HepG2 (cell line): ENCODE measurements around the gene HOXB6. TPM values are rescaled to one million over a fixed set of nuclear protein-coding genes. Genes with fewer than 3 reads are reported as not detected.
A peak's percentile ranks its signal among the peaks of the same experiment; 100 is the strongest.

Experiments used
- ATAC-seq: fragments of 200-7000 bp; cut with Tn5 transposase; 3 replicates; pipeline ENCODE4 v1.9.1; 2020; ENCODE audit warnings: mild to moderate bottlenecking, moderate library complexity
- BruUV-seq: library from RNA; stranded (reverse); fragments of 400-500 nt; replicated peaks from 2 replicates; lab custom pipeline; 2021; lab: Mats Ljungman, UMichigan
- CTCF ChIA-PET: fragments of 300-600 bp; formaldehyde crosslinking; extraction: SDS; loops from one replicate; lab custom pipeline; 2021; ENCODE audit warnings: low total read pairs, inconsistent platforms, low intra/inter-chr PET ratio; lab: Yijun Ruan, JAX
- POLR2A ChIA-PET: fragments of 350-600 bp; sonication (Branson Sonifier 250); formaldehyde crosslinking; loops from one replicate; lab custom pipeline; 2020; ENCODE audit warnings: antibody characterized with exemption, inconsistent platforms; lab: Yijun Ruan, JAX
- DNase-seq: peaks from one replicate; pipeline ENCODE4 v3.0.0-alpha.2; 2015; ENCODE audit warnings: low spot score
- FAIRE-seq: peaks from 3 replicates; lab custom pipeline; 2011; peaks lifted over from hg19 to GRCh38; lab: Jason Lieb, UNC
- H2AFZ ChIP-seq: one replicate; pipeline ENCODE4 v1.6.1; 2011; ENCODE audit warnings: low read length, inconsistent platforms
- H3K27ac ChIP-seq: fragments of 300-600 bp; 3 replicates; pipeline ENCODE4 v1.8.0; 2011; ENCODE audit warnings: mixed run types, mild to moderate bottlenecking, mixed read lengths, low read length, inconsistent platforms; ENCODE audit not compliant: insufficient read depth; ENCODE audit errors: extremely low read length
- H3K27me3 ChIP-seq, 2 experiments: fragments of 200-600 bp in 1 of 2; 2 replicates in 1 of 2; 3 replicates in 1 of 2; pipeline versions ENCODE4 v1.6.0 to v1.8.0; 2011; ENCODE audit warnings: low read length in 2 of 2, mild to moderate bottlenecking in 2 of 2, moderate library complexity in 2 of 2, inconsistent platforms in 1 of 2; ENCODE audit not compliant: insufficient read depth in 2 of 2, control insufficient read depth in 1 of 2
- H3K36me3 ChIP-seq, 2 experiments: fragments of 200-600 bp in 1 of 2; replicated peaks in 1 of 2; 2 replicates in 1 of 2; 3 replicates in 1 of 2; pipeline versions ENCODE4 v1.5.1 to v1.8.0; 2011; ENCODE audit warnings: low read length in 2 of 2, inconsistent platforms in 1 of 2; ENCODE audit not compliant: insufficient read depth in 2 of 2, control insufficient read depth in 1 of 2
- H3K4me1 ChIP-seq: 2 replicates; pipeline ENCODE4 v1.5.1; 2012; ENCODE audit warnings: low read length, inconsistent platforms; ENCODE audit not compliant: insufficient read depth
- H3K4me2 ChIP-seq: 2 replicates; pipeline ENCODE4 v1.6.0; 2011; ENCODE audit warnings: low read depth, low read length, inconsistent platforms
- H3K4me3 ChIP-seq, 3 experiments: fragments of 200-600 bp in 1 of 3; sonication (generic), shearing (Covaris generic) in 1 of 3; replicated peaks in 1 of 3; 2 replicates each; pipeline ENCODE4 v1.5.1; 2011 to 2016; ENCODE audit warnings: low read length in 3 of 3, inconsistent platforms in 2 of 3, low read depth in 2 of 3, mild to moderate bottlenecking in 2 of 3, control low read depth in 1 of 3, mixed read lengths in 1 of 3; ENCODE audit not compliant: insufficient read depth in 1 of 3
- H3K79me2 ChIP-seq: one replicate; pipeline ENCODE4 v1.6.1; 2011; ENCODE audit warnings: low read length, inconsistent platforms; ENCODE audit not compliant: insufficient read depth
- H3K9ac ChIP-seq: 2 replicates; pipeline ENCODE4 v1.6.0; 2011; ENCODE audit warnings: mild to moderate bottlenecking, low read depth, low read length, inconsistent platforms; ENCODE audit not compliant: insufficient read depth
- H3K9me3 ChIP-seq: 2 replicates; pipeline ENCODE4 v1.5.1; 2012; ENCODE audit warnings: mild to moderate bottlenecking, low read length
- H4K20me1 ChIP-seq: 2 replicates; pipeline ENCODE4 v1.6.0; 2011; ENCODE audit warnings: inconsistent platforms, mild to moderate bottlenecking, low read length, moderate library complexity; ENCODE audit not compliant: insufficient read depth
- BCL6 ChIP-seq: IDR thresholded peaks from 2 replicates; pipeline ENCODE4 v1.6.1; 2016; ENCODE audit warnings: missing genetic modification reagents, missing compliant biosample characterization
- BORCS8-MEF2B ChIP-seq: sonication (generic); formaldehyde crosslinking; IDR thresholded peaks from 2 replicates; pipeline ENCODE4 v1.8.0; 2022; ENCODE audit warnings: mild to moderate bottlenecking, missing genetic modification reagents
- CBFB ChIP-seq: sonication (generic); formaldehyde crosslinking; IDR thresholded peaks from 2 replicates; pipeline ENCODE4 v1.4.0; 2020; ENCODE audit warnings: missing genetic modification reagents
- ERF ChIP-seq: IDR thresholded peaks from 2 replicates; pipeline ENCODE4 v1.6.1; 2018; ENCODE audit warnings: missing biosample characterization, missing genetic modification reagents
- HNRNPLL ChIP-seq: fragments of 200-400 bp; formaldehyde crosslinking; IDR thresholded peaks from 2 replicates; pipeline ENCODE4 v1.6.1; 2017; ENCODE audit warnings: mild to moderate bottlenecking, low read depth, low read length; ENCODE audit not compliant: poor library complexity, severe bottlenecking
- KDM2A ChIP-seq: sonication (generic); formaldehyde crosslinking; IDR thresholded peaks from 2 replicates; pipeline ENCODE4 v1.4.0; 2020; ENCODE audit warnings: low read depth, missing genetic modification reagents, borderline replicate concordance
- MAZ ChIP-seq, 2 experiments: sonication (generic) in 1 of 2; formaldehyde crosslinking in 1 of 2; IDR thresholded peaks; 2 replicates each; pipeline versions ENCODE4 v1.5.0 to v1.6.1; 2012 to 2020; ENCODE audit warnings: low read depth in 2 of 2, mild to moderate bottlenecking in 2 of 2, borderline replicate concordance in 1 of 2, improper control_type of control experiment in 1 of 2, low read length in 1 of 2, missing genetic modification reagents in 1 of 2, moderate library complexity in 1 of 2
- MED1 ChIP-seq: sonication (generic); formaldehyde crosslinking; IDR thresholded peaks from 2 replicates; pipeline ENCODE4 v1.4.0; 2020; ENCODE audit warnings: missing genetic modification reagents
- TEAD3 ChIP-seq: optimal IDR thresholded peaks from 2 replicates; pipeline ENCODE3; 2016; ENCODE audit warnings: borderline replicate concordance
- TSC22D2 ChIP-seq: sonication (generic); formaldehyde crosslinking; IDR thresholded peaks from 2 replicates; pipeline ENCODE4 v1.5.1; 2020; ENCODE audit warnings: missing genetic modification reagents, mild to moderate bottlenecking, borderline replicate concordance
- ZMAT3 ChIP-seq: sonication (generic); formaldehyde crosslinking; conservative IDR thresholded peaks from 2 replicates; pipeline ENCODE4 v1.7.0; 2021; ENCODE audit warnings: missing genetic modification reagents
- ZNF121 ChIP-seq: sonication (generic); formaldehyde crosslinking; IDR thresholded peaks from 2 replicates; pipeline ENCODE4 v1.5.0; 2020; ENCODE audit warnings: mild to moderate bottlenecking, missing genetic modification reagents
- ZNF350 ChIP-seq: sonication (generic); formaldehyde crosslinking; IDR thresholded peaks from 2 replicates; pipeline ENCODE4 v1.4.0; 2020; ENCODE audit warnings: mild to moderate bottlenecking, low read depth, missing genetic modification reagents, borderline replicate concordance
- ZNF589 ChIP-seq: sonication (generic); formaldehyde crosslinking; conservative IDR thresholded peaks from 2 replicates; pipeline ENCODE4 v1.8.0; 2022; ENCODE audit warnings: mild to moderate bottlenecking, moderate library complexity, missing genetic modification reagents
- ZNF772 ChIP-seq: sonication (generic); formaldehyde crosslinking; IDR thresholded peaks from 2 replicates; pipeline ENCODE4 v1.5.0; 2020; ENCODE audit warnings: mild to moderate bottlenecking, missing genetic modification reagents
- WGBS: methylation state at CpG from one replicate; pipeline ENCODE4 v1.1.6; 2017; ENCODE audit warnings: low lambda C conversion rate; 5-methylcytosine and 5-hydroxymethylcytosine counted together
- in situ Hi-C: cut with HindIII; loops from 2 replicates; pipeline ENCODE4 v1.10.0; 2017; ENCODE audit warnings: low pct_unique_long_range_greater_than_20kb; ENCODE audit not compliant: extremely low pct_ligation_motif_present
- intact Hi-C: fragments of 100-400 bp; cut with micrococcal nuclease; formaldehyde crosslinking; loops from one replicate; pipeline ENCODE4 v1.10.0; 2022; ENCODE audit not compliant: unreplicated experiment
- polyA plus RNA-seq, 8 experiments: library from polyadenylated mRNA; depleted of rRNA in 3 of 8; stranded (reverse) in 7 of 8; unstranded in 1 of 8; fragments of >200 nt; fragmentation: Illumina TruSeq in 4 of 8; extraction: Trizol in 4 of 8; gene quantifications; 2 replicates each; pipeline versions ENCODE4 v1.2.1 to v1.2.3, GENCODE V29; 2011 to 2016; ENCODE audit warnings: low read depth in 4 of 8, missing spikeins in 1 of 8, mixed read lengths in 1 of 8; ENCODE audit not compliant: insufficient read depth in 1 of 8
- total RNA-seq, 5 experiments: library from RNA; depleted of rRNA; stranded (reverse); fragments of >200 nt; fragmentation: Illumina TruSeq; extraction: Trizol; gene quantifications; 2 replicates each; pipeline ENCODE4 v1.2.3, GENCODE V29; 2016; ENCODE audit warnings: low read depth in 1 of 5
- TF ChIP-seq, protein P1 (sequence below): sonication (generic); formaldehyde crosslinking; conservative IDR thresholded peaks from 2 replicates; pipeline ENCODE4 v1.4.0; 2020; ENCODE audit warnings: mild to moderate bottlenecking, missing genetic modification reagents, moderate library complexity
- TF ChIP-seq, protein P2 (sequence below): IDR thresholded peaks from 2 replicates; pipeline ENCODE4 v1.6.1; 2018; ENCODE audit warnings: missing genetic modification reagents, mild to moderate bottlenecking, missing compliant biosample characterization

Gene HOXB6
- total and polyA plus RNA-seq, 2 of the 13 experiments (the other 11 are each of a cell fraction or from before 2014, with no cell fraction given), result not detected

GRCh38 chr17:48619826-48620449, 15.2 kb upstream of the HOXB6 start (continued):
- TF ChIP-seq, protein P1, sequence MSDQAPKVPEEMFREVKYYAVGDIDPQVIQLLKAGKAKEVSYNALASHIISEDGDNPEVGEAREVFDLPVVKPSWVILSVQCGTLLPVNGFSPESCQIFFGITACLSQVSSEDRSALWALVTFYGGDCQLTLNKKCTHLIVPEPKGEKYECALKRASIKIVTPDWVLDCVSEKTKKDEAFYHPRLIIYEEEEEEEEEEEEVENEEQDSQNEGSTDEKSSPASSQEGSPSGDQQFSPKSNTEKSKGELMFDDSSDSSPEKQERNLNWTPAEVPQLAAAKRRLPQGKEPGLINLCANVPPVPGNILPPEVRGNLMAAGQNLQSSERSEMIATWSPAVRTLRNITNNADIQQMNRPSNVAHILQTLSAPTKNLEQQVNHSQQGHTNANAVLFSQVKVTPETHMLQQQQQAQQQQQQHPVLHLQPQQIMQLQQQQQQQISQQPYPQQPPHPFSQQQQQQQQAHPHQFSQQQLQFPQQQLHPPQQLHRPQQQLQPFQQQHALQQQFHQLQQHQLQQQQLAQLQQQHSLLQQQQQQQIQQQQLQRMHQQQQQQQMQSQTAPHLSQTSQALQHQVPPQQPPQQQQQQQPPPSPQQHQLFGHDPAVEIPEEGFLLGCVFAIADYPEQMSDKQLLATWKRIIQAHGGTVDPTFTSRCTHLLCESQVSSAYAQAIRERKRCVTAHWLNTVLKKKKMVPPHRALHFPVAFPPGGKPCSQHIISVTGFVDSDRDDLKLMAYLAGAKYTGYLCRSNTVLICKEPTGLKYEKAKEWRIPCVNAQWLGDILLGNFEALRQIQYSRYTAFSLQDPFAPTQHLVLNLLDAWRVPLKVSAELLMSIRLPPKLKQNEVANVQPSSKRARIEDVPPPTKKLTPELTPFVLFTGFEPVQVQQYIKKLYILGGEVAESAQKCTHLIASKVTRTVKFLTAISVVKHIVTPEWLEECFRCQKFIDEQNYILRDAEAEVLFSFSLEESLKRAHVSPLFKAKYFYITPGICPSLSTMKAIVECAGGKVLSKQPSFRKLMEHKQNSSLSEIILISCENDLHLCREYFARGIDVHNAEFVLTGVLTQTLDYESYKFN (CRISPR knock-in tag), result no peak
- TF ChIP-seq ZNF589 (CRISPR knock-in tag), result no peak
- TF ChIP-seq MED1, result no peak
- no peak for TF ChIP-seq ZNF772 (CRISPR knock-in tag)
- no peak for TF ChIP-seq ZMAT3
- TF ChIP-seq BCL6 (CRISPR knock-in tag), result no peak

DNA sequence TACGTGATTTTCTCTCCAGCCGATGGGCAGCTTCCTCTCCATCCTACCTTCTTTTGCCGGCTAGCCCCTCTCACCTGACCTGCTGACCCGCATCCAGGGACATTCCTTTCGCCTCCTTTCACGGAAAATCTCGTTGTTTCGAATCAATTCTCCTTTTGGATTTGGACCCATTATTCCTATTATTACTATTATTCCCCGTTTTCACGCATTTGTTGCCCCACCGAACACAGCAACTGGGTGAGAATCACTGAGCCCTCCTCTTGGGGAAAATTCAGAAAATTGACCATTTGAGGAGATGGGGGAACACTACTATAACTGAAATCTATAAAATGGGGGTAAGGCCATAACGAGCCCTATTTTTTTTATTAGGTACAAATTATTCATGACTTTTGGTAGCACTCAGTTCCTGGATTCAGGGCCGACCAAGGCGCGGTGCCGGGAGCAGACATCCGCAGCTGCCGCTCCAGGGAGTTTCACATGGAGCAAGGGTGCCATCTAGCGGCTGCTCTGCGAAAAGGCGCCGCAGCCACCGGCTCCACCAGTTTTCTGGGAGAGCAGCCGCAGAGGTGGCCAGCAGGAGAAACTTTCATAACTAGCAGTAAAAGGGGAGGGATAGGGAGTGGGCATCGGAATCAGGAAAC, 13.6 kb upstream of the HOXB6 start:
- in situ Hi-C loops (no loop called here), intact Hi-C loops (loop anchor here (1.0 to 5.0 kb wide), 4 partner anchors 282 to 591 kb away; no protein-coding TSS in a partner anchor)
- DNase-seq (peak; percentile 67), ATAC-seq (peak; percentile 86), FAIRE-seq (peak; percentile 75)
- Histone ChIP-seq H2AFZ (no peak overlapping the region), H3K9ac (no peak overlapping the region), H3K27me3 (peaks cover 48 to 98% of the 10 kb centered on the region in 2 experiments), H4K20me1 (peaks cover 8% of the 10 kb centered on the region; the same call in 1 of the 2 replicates), H3K36me3 (no peaks in the 10 kb centered on the region), H3K79me2 (no peaks in the 10 kb centered on the region), H3K9me3 (no peaks in the 10 kb centered on the region), H3K4me3 (no peak overlapping the region), H3K4me1 (no peaks in the 10 kb centered on the region), H3K27ac (no peak overlapping the region), H3K4me2 (no peak overlapping the region)
- ChIA-PET POLR2A (no interaction called here), CTCF (interaction anchor here (1.0 to 2.0 kb wide), 8 partner anchors 243 to 593 kb away, joined by 3 to 24 read pairs (median 4); no protein-coding TSS in a partner anchor)
- 7% methylated on average over 25 of the region's 25 CpGs for WGBS
- no TSS peak for BruUV-seq
- TF ChIP-seq HNRNPLL (peak; percentile 71), TEAD3 (CRISPR knock-in tag) (peak; percentile 30), ZNF121 (no peak), KDM2A (CRISPR knock-in tag) (peak; percentile 85; the same call in 1 of the 2 replicates), BORCS8-MEF2B (CRISPR knock-in tag) (0 out of 2 replicates have a peak, but pooled peaks have one; percentile 44), ZNF350 (CRISPR knock-in tag) (peak; percentile 60; the same call in 1 of the 2 replicates), ERF (CRISPR knock-in tag) (peak; percentile 65), TSC22D2 (CRISPR knock-in tag) (0 out of 2 replicates have a peak, but pooled peaks have one; percentile 42), CBFB (CRISPR knock-in tag) (0 out of 2 replicates have a peak, but pooled peaks have one; percentile 32), MAZ (IDR thresholded peaks at IDR 0.05; ENCODE audit: borderline replicate concordance, low read depth, low read length) (no peak), MAZ (CRISPR knock-in tag; IDR thresholded peaks at IDR 0.05; ENCODE audit: low read depth) (no peak)
- TF ChIP-seq, protein P2, sequence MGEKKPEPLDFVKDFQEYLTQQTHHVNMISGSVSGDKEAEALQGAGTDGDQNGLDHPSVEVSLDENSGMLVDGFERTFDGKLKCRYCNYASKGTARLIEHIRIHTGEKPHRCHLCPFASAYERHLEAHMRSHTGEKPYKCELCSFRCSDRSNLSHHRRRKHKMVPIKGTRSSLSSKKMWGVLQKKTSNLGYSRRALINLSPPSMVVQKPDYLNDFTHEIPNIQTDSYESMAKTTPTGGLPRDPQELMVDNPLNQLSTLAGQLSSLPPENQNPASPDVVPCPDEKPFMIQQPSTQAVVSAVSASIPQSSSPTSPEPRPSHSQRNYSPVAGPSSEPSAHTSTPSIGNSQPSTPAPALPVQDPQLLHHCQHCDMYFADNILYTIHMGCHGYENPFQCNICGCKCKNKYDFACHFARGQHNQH (CRISPR knock-in tag), result peak; percentile 75; the same call in 1 of the 2 replicates
